Measurements from ENCODE around the gene AP1S2. TPM values are rescaled to one million over a fixed set of nuclear protein-coding genes. Genes with fewer than 3 reads are reported as not detected.
"Not testable (repeated sequence)": the region's sequence is repeated elsewhere in the genome, so short reads cannot be mapped to it uniquely, and the experiment has no call there.

The AP1S2 gene
- total RNA-seq, 2 experiments from 2014 or later, result 17.4 to 18.0 TPM

- Mint-ChIP-seq H3K27ac (no peak overlapping the region), H3K27me3 (ENCODE audit: low read depth) (no peaks in the 10 kb centered on the region), H3K4me3 (no peak overlapping the region), H3K4me1 (ENCODE audit: low read depth) (peaks cover 20% of the 10 kb centered on the region), H3K36me3 (ENCODE audit: low read depth) (peaks cover 13% of the 10 kb centered on the region), H3K9me3 (no peaks in the 10 kb centered on the region)
- CTCF ChIA-PET, result no interaction called here
- no peak for DNase-seq
- intact Hi-C loops (cut with micrococcal nuclease), result no loop called here
These were observed 5.1 kb downstream of the AP1S2 start for GRCh38 chrX:15849555-15849954.

DNA sequence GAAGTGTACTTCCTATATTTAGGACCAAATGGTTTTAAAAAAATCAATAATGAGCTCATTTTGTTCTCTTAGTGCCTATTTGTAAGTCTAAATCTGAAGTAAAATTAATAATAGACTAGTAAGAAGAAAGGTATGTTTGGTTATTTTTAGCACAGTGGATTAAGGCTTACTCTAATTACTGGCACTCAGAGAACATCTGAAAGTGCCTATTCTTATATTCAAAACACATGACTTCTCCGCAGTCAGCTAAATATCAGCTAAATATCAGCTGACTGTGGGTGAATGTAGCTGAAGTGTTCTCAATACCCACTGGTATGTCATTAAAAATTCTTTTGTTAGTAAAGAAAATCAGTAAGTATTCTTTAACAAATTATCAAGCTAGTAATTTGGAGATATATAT, 6.0 kb downstream of the AP1S2 start:
- no peak overlapping the region for H3K27ac Mint-ChIP-seq
- no peaks in the 10 kb centered on the region for H3K27me3 Mint-ChIP-seq (ENCODE audit: low read depth)
- peaks cover 18% of the 10 kb centered on the region for H3K36me3 Mint-ChIP-seq (ENCODE audit: low read depth)
- peaks cover 22% of the 10 kb centered on the region for H3K4me1 Mint-ChIP-seq (ENCODE audit: low read depth)
- no peaks in the 10 kb centered on the region for H3K9me3 Mint-ChIP-seq
- no peak for DNase-seq
- CTCF ChIA-PET, result interaction anchor here (1.0 kb wide), 1 partner anchor 9 kb away, joined by 4 read pairs; no protein-coding TSS in a partner anchor
- no peak overlapping the region for H3K4me3 Mint-ChIP-seq
- intact Hi-C loops (cut with micrococcal nuclease), result no loop called here

DNA sequence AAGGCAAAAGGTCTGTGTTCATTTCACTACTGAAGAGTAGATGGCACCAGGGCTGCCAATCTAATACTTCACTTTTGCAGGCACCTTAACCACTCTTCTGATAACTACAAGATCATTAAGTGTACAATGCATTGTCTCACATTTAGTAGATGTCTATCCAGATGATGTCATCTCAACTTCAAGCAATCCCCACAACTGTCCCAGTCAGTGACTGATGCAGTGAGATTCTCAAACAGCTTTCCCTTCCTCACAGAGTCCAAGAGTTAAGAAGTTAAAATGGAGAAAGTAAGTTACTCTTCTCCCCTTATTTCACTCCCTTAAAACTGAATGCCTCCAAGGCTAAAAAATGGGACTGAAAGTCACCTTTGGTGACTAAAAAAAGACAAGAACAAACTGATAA, 10.7 kb downstream of the AP1S2 start:
- no peaks in the 10 kb centered on the region for H3K9me3 Mint-ChIP-seq
- no peaks in the 10 kb centered on the region for H3K27me3 Mint-ChIP-seq (ENCODE audit: low read depth)
- no peak overlapping the region for H3K4me3 Mint-ChIP-seq
- no peak overlapping the region for H3K27ac Mint-ChIP-seq
- intact Hi-C loops (cut with micrococcal nuclease), result no loop called here
- peaks cover 11% of the 10 kb centered on the region for H3K36me3 Mint-ChIP-seq (ENCODE audit: low read depth)
- CTCF ChIA-PET, result no interaction called here
- peaks cover 6% of the 10 kb centered on the region for H3K4me1 Mint-ChIP-seq (ENCODE audit: low read depth)
- no peak for DNase-seq

- no peaks in the 10 kb centered on the region for H3K9me3 Mint-ChIP-seq
- H3K4me3 Mint-ChIP-seq, result no peak overlapping the region
- H3K4me1 Mint-ChIP-seq (ENCODE audit: low read depth), result peaks cover 6% of the 10 kb centered on the region
- H3K27ac Mint-ChIP-seq, result no peak overlapping the region
- no peaks in the 10 kb centered on the region for H3K27me3 Mint-ChIP-seq (ENCODE audit: low read depth)
- no peak for DNase-seq
- intact Hi-C loops (cut with micrococcal nuclease), result no loop called here
- H3K36me3 Mint-ChIP-seq (ENCODE audit: low read depth), result peaks cover 8% of the 10 kb centered on the region
- CTCF ChIA-PET, result no interaction called here
These were observed 12.6 kb downstream of the AP1S2 start for GRCh38 chrX:15841853-15842516.

- Mint-ChIP-seq H3K4me1 (ENCODE audit: low read depth) (peaks cover 2% of the 10 kb centered on the region), H3K27ac (no peak overlapping the region), H3K9me3 (no peaks in the 10 kb centered on the region), H3K4me3 (no peak overlapping the region), H3K27me3 (ENCODE audit: low read depth) (no peaks in the 10 kb centered on the region), H3K36me3 (ENCODE audit: low read depth) (no peaks in the 10 kb centered on the region)
- CTCF ChIA-PET, result no interaction called here
- intact Hi-C loops (cut with micrococcal nuclease), result no loop called here
- DNase-seq, result no peak
These were observed 16.6 kb downstream of the AP1S2 start for GRCh38 chrX:15838017-15838416.

GRCh38 chrX:15834827-15835595, 19.6 kb downstream of the AP1S2 start:
- H3K4me1 Mint-ChIP-seq (ENCODE audit: low read depth), result peaks cover 3% of the 10 kb centered on the region
- H3K27ac Mint-ChIP-seq, result no peak overlapping the region
- H3K36me3 Mint-ChIP-seq (ENCODE audit: low read depth), result no peaks in the 10 kb centered on the region
- DNase-seq, result no peak
- CTCF ChIA-PET, result interaction anchor here (1.7 kb wide), 1 partner anchor 15 kb away, joined by 4 read pairs; no protein-coding TSS in a partner anchor
- no peaks in the 10 kb centered on the region for H3K27me3 Mint-ChIP-seq (ENCODE audit: low read depth)
- intact Hi-C loops (cut with micrococcal nuclease), result loop anchor here (2.0 kb wide), 1 partner anchor 18 kb away; no protein-coding TSS in a partner anchor
- H3K4me3 Mint-ChIP-seq, result no peak overlapping the region
- no peaks in the 10 kb centered on the region for H3K9me3 Mint-ChIP-seq

GRCh38 chrX:15834053-15834452, 20.6 kb downstream of the AP1S2 start:
- DNase-seq, result no peak
- CTCF ChIA-PET, result interaction anchor here (1.7 kb wide), 1 partner anchor 14 kb away, joined by 4 read pairs; no protein-coding TSS in a partner anchor
- no peaks in the 10 kb centered on the region for H3K36me3 Mint-ChIP-seq (ENCODE audit: low read depth)
- no peaks in the 10 kb centered on the region for H3K27me3 Mint-ChIP-seq (ENCODE audit: low read depth)
- intact Hi-C loops (cut with micrococcal nuclease), result loop anchor here (2.0 kb wide), 1 partner anchor 19 kb away; no protein-coding TSS in a partner anchor
- H3K4me1 Mint-ChIP-seq (ENCODE audit: low read depth), result peaks cover 8% of the 10 kb centered on the region
- no peak overlapping the region for H3K4me3 Mint-ChIP-seq
- no peaks in the 10 kb centered on the region for H3K9me3 Mint-ChIP-seq
- no peak overlapping the region for H3K27ac Mint-ChIP-seq

DNA sequence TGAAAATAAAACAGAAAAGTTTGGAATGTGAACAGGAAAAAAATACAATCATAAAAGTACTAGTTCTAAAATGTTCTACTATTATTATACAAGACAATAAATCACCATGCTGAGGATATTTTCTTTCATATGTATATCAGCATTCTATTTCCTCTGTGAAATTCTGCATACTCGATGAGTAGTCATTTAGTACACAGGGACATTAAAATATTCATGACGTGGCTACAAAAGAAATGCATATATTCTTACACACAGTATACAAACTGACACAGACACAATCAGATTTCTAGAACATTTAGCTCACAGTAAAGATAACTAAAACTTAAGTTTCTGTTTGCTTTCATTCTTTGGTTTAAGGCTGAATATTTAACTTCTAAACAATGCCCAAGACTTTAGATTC, 23.3 kb downstream of the AP1S2 start:
- H3K4me1 Mint-ChIP-seq (ENCODE audit: low read depth); CTCF ChIA-PET; H3K36me3 Mint-ChIP-seq (ENCODE audit: low read depth); H3K4me3 Mint-ChIP-seq; intact Hi-C loops (cut with micrococcal nuclease); H3K9me3 Mint-ChIP-seq; DNase-seq; H3K27ac Mint-ChIP-seq; H3K27me3 Mint-ChIP-seq (ENCODE audit: low read depth): not testable (repeated sequence)

DNA sequence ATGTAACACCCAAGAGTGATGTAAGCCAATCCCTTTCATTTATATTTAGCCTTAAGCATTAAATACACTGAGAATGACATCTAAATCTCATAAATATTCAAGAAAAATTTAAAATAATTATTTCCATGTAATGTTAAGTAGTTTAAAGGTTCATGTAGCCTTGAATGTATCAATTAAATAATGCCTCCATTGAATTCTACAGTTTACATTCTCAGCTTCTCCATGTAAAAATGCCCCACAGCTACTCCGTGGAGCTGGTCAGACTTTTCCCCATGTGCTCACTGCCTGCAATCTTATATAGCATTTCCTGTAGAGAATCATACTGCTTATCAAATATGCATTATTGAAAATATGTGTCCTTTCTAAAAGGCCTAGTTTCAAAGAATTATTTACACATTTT, 25.4 kb downstream of the AP1S2 start:
- Mint-ChIP-seq H3K27me3 (ENCODE audit: low read depth) (no peaks in the 10 kb centered on the region), H3K4me1 (ENCODE audit: low read depth) (peaks cover 10% of the 10 kb centered on the region), H3K27ac (no peak overlapping the region), H3K36me3 (ENCODE audit: low read depth) (peaks cover 6% of the 10 kb centered on the region), H3K4me3 (no peak overlapping the region), H3K9me3 (no peaks in the 10 kb centered on the region)
- CTCF ChIA-PET, result no interaction called here
- no peak for DNase-seq
- intact Hi-C loops (cut with micrococcal nuclease), result no loop called here

- intact Hi-C loops (cut with micrococcal nuclease), result no loop called here
- Mint-ChIP-seq H3K4me3 (no peak overlapping the region), H3K36me3 (ENCODE audit: low read depth) (peaks cover 8% of the 10 kb centered on the region), H3K27me3 (ENCODE audit: low read depth) (no peaks in the 10 kb centered on the region), H3K27ac (no peak overlapping the region), H3K4me1 (ENCODE audit: low read depth) (peaks cover 8% of the 10 kb centered on the region), H3K9me3 (no peaks in the 10 kb centered on the region)
- no peak for DNase-seq
- CTCF ChIA-PET, result interaction anchor here (0.6 kb wide), 1 partner anchor 329 kb away, joined by 3 read pairs; no protein-coding TSS in a partner anchor
These were observed 28.7 kb downstream of the AP1S2 start for GRCh38 chrX:15825936-15826335.

DNA sequence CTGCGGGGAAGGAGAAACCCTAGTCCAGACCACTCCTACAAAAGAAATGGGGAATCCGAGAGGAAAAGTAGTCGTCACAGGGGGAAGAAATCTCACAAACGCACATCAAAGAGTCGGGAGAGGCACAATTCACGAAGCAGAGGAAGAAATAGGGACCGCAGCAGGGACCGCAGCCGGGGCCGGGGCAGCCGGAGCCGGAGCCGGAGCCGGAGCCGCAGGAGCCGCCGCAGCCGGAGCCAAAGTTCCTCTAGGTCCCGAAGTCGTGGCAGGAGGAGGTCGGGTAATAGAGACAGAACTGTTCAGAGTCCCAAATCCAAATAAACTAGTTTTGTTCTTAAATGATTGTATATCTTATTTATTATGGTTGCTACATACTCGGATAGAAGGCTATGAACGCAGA, 31.7 kb downstream of the AP1S2 start:
- CTCF ChIA-PET, result no interaction called here
- H3K36me3 Mint-ChIP-seq (ENCODE audit: low read depth), result peaks cover 9% of the 10 kb centered on the region
- intact Hi-C loops (cut with micrococcal nuclease), result no loop called here

DNA sequence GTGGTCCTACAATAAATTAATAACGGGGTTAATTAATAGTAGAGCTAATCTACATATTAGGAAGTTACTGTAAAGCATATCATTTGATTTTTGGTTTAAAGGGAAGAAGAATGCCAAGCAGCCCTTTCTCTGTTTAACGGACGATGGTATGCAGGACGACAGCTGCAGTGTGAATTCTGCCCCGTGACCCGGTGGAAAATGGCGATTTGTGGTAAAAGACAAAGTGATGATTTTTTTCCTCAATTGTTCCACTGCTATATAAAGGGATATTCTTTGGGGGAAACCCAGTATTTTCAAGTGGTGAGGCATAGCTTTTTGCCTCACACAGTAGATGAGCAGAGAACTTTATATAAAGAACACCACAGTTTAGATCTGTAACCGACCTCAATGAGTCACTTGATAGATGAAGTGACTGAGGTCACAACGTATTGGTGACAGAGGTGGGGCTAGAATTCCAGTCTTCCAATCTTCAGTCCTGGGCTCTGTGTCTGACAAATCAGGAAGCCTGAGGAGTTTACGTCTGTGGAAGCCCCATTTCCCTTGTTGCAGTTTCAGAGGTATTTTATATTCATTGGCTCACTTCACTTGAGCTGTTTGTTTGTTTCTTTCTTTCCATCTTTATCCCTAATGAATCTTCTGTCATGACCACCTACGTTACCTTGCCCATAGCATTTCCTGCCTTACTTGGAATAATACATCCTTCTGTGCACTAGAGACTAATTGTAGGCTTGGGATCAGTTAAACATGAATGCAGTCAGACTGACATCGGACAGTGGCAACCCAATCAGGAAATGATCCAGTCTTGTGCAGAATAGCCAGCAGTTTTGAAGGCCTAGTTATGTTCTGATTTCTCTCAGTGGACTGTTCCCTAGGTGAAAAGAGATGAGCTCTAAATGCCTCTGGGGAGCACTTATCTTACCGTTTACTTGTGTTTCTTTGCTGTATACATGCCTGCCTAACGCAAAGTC, 34.2 kb downstream of the AP1S2 start:
- Mint-ChIP-seq H3K4me3 (no peak overlapping the region), H3K27me3 (ENCODE audit: low read depth) (no peaks in the 10 kb centered on the region), H3K4me1 (ENCODE audit: low read depth) (peaks cover 31% of the 10 kb centered on the region), H3K9me3 (no peaks in the 10 kb centered on the region), H3K27ac (peak overlapping the region; percentile 56), H3K36me3 (ENCODE audit: low read depth) (peaks cover 13% of the 10 kb centered on the region)
- DNase-seq, result peak; percentile 8
- CTCF ChIA-PET, result interaction anchor here (0.6 to 1.6 kb wide), 2 partner anchors 14 to 17 kb away, joined by 3 to 4 read pairs; no protein-coding TSS in a partner anchor
- intact Hi-C loops (cut with micrococcal nuclease), result no loop called here

More for the DNA sequence above, 31.7 kb downstream of the AP1S2 start:
- no peak overlapping the region for H3K4me3 Mint-ChIP-seq
- peaks cover 14% of the 10 kb centered on the region for H3K4me1 Mint-ChIP-seq (ENCODE audit: low read depth)
- DNase-seq, result no peak
- no peaks in the 10 kb centered on the region for H3K9me3 Mint-ChIP-seq
- no peak overlapping the region for H3K27ac Mint-ChIP-seq
- H3K27me3 Mint-ChIP-seq (ENCODE audit: low read depth), result no peaks in the 10 kb centered on the region
